Heart left ventricle (tissue), 13 donors: Measurements from ENCODE around the gene SERP1.

ENCODE experiments used
- POLR2A ChIP-seq, 2 donors: fragments of 450-650 bp; IDR thresholded peaks; one replicate each; pipeline ENCODE4 v1.6.1; 2017; ENCODE audit warnings: antibody characterized with exemption in 2 of 2, mild to moderate bottlenecking in 2 of 2, moderate library complexity in 2 of 2
- TF ChIP-seq, protein P1 (sequence below), 12 donors: fragments of 200-600 bp; sonication (generic) in 4 of 12; IDR thresholded peaks; one replicate each; pipeline versions ENCODE4 v1.5.0 to v1.8.0; 2018 to 2022; ENCODE audit warnings: antibody characterized with exemption in 12 of 12, mild to moderate bottlenecking in 5 of 12
- donor health status: ischemic (EF 13 %, LVEDD 7.1; RV severe dilation, severe dysfunction).
- donor health status: DM: no; HTN: yes; CAD: no.
- donor health status: DM: no; HTN: no; CAD: no.
- donor health status: ischemic (EF 25% LVEDD 6.9; RV normal size, moderate dysfunction).
- donor health status: ischemic (EF 25% LVEDD 5.7; RV mildly dilated, moderate dysfunction).
- donor health status: ischemic (EF 35%, LVEDD 5.7; RV mildly dilated, moderate dysfunction).
- donor health status: nonischemic (EF 11% LVEDD 7.7; RV severe dilation, severe dysfunction).
- donor health status: DM: yes; HTN: yes; CAD: no.
- donor health status: PGD.
- donor health status: ischemic (EF 29% LVEDD 5.4; RV normal size, mild dysfunction).
- donor health status: nonischemic (EF 23%, LVEDD 6.1; RV moderate dilation, normal function).

DNA sequence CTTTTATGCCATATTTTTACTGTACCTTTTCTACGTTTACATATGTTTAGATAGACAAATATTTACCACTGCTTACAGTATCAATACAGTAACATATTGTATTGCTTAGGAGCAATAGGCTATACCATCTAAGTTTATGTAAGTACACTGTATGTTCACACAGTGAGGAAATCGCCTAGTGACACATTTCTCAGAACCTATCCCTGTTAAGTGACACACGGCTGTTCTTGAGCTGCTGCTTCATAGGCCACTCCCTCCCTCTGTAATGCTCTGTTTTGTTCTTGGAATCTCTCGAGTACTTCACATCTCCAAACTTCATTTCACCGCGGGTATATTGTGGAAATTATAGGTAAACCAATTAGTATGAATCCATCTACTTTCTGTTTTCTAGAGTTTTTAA, 43.5 kb upstream of the SERP1 start:
- no peak for TF ChIP-seq POLR2A (IDR thresholded peaks at IDR 0.05)
- TF ChIP-seq, protein P1, sequence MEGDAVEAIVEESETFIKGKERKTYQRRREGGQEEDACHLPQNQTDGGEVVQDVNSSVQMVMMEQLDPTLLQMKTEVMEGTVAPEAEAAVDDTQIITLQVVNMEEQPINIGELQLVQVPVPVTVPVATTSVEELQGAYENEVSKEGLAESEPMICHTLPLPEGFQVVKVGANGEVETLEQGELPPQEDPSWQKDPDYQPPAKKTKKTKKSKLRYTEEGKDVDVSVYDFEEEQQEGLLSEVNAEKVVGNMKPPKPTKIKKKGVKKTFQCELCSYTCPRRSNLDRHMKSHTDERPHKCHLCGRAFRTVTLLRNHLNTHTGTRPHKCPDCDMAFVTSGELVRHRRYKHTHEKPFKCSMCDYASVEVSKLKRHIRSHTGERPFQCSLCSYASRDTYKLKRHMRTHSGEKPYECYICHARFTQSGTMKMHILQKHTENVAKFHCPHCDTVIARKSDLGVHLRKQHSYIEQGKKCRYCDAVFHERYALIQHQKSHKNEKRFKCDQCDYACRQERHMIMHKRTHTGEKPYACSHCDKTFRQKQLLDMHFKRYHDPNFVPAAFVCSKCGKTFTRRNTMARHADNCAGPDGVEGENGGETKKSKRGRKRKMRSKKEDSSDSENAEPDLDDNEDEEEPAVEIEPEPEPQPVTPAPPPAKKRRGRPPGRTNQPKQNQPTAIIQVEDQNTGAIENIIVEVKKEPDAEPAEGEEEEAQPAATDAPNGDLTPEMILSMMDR (IDR thresholded peaks at IDR 0.05): no peak
